H9 (cell line): ENCODE data around the gene CEP120. TPM values are rescaled to one million over a fixed set of nuclear protein-coding genes. Genes with fewer than 3 reads are reported as not detected.

Experiments
- DNase-seq: peaks from one replicate; pipeline ENCODE4 v3.0.0-alpha.2; 2017
- H2AFZ ChIP-seq: one replicate; pipeline ENCODE4 v1.6.1; 2013; ENCODE audit warnings: mild to moderate bottlenecking, low read length, control low read depth, moderate library complexity
- H2AK5ac ChIP-seq: 2 replicates; pipeline ENCODE4 v1.6.1; 2013; ENCODE audit warnings: low read length, control low read depth, mixed read lengths; ENCODE audit not compliant: insufficient read length
- H2BK120ac ChIP-seq: one replicate; pipeline ENCODE4 v1.6.1; 2013; ENCODE audit warnings: low read depth, mild to moderate bottlenecking, low read length, control low read depth, inconsistent platforms; ENCODE audit not compliant: poor library complexity, severe bottlenecking
- H2BK12ac ChIP-seq: 2 replicates; pipeline ENCODE4 v1.6.1; 2013; ENCODE audit warnings: low read length, control low read depth, mixed read lengths, low read depth; ENCODE audit not compliant: insufficient read length
- H2BK15ac ChIP-seq: 2 replicates; pipeline ENCODE4 v1.6.1; 2013; ENCODE audit warnings: low read depth, low read length, control low read depth
- H2BK20ac ChIP-seq: one replicate; pipeline ENCODE4 v1.6.1; 2013; ENCODE audit warnings: low read depth, mild to moderate bottlenecking, low read length, control low read depth, inconsistent platforms; ENCODE audit not compliant: poor library complexity, severe bottlenecking
- H2BK5ac ChIP-seq: 2 replicates; pipeline ENCODE4 v1.6.1; 2013; ENCODE audit warnings: low read length, control low read depth, mixed read lengths; ENCODE audit not compliant: insufficient read length
- H3K14ac ChIP-seq: 2 replicates; pipeline ENCODE4 v1.6.1; 2013; ENCODE audit warnings: low read length, control low read depth; ENCODE audit not compliant: insufficient read depth
- H3K18ac ChIP-seq: 2 replicates; pipeline ENCODE4 v1.6.1; 2013; ENCODE audit warnings: low read depth, mild to moderate bottlenecking, mixed read lengths, low read length, control low read depth; ENCODE audit not compliant: insufficient read length
- H3K23ac ChIP-seq: 2 replicates; pipeline ENCODE4 v1.6.1; 2013; ENCODE audit warnings: low read length, control low read depth, mixed read lengths, low read depth; ENCODE audit not compliant: insufficient read length
- H3K23me2 ChIP-seq: 2 replicates; pipeline ENCODE4 v1.6.1; 2013; ENCODE audit warnings: low read depth, mild to moderate bottlenecking, mixed read lengths, low read length, control low read depth; ENCODE audit not compliant: insufficient read length, poor library complexity, severe bottlenecking
- H3K27ac ChIP-seq: 2 replicates; pipeline ENCODE4 v1.5.1; 2013; ENCODE audit warnings: low read length, control low read depth, mixed read lengths, low read depth; ENCODE audit not compliant: insufficient read length
- H3K27me3 ChIP-seq: 2 replicates; pipeline ENCODE4 v1.6.1; 2013; ENCODE audit warnings: low read length, control low read depth, inconsistent platforms; ENCODE audit not compliant: insufficient read depth
- H3K4ac ChIP-seq: 2 replicates; pipeline ENCODE4 v1.6.1; 2013; ENCODE audit warnings: low read depth, mild to moderate bottlenecking, control low read depth, inconsistent platforms, low read length, moderate library complexity
- H3K4me1 ChIP-seq: 2 replicates; pipeline ENCODE4 v1.6.1; 2013; ENCODE audit warnings: low read length, control low read depth, inconsistent platforms; ENCODE audit not compliant: insufficient read depth
- H3K4me2 ChIP-seq: 2 replicates; pipeline ENCODE4 v1.6.1; 2013; ENCODE audit warnings: low read length, control low read depth, mixed read lengths; ENCODE audit not compliant: insufficient read length, insufficient read depth
- H3K56ac ChIP-seq: 2 replicates; pipeline ENCODE4 v1.6.1; 2013; ENCODE audit warnings: low read depth, mild to moderate bottlenecking, mixed read lengths, low read length, control low read depth; ENCODE audit not compliant: insufficient read length
- H3K79me1 ChIP-seq: 2 replicates; pipeline ENCODE4 v1.6.1; 2013; ENCODE audit warnings: low read depth, mild to moderate bottlenecking, moderate library complexity, low read length, control low read depth, inconsistent platforms; ENCODE audit not compliant: insufficient read depth, poor library complexity, severe bottlenecking
- H3K79me2 ChIP-seq: 2 replicates; pipeline ENCODE4 v1.6.1; 2013; ENCODE audit warnings: low read length, control low read depth, inconsistent platforms; ENCODE audit not compliant: insufficient read depth
- H3K9ac ChIP-seq: 2 replicates; pipeline ENCODE4 v1.6.1; 2013; ENCODE audit warnings: low read length, control low read depth, mixed read lengths; ENCODE audit not compliant: insufficient read length; ENCODE audit errors: extremely low read depth
- H3K9me3 ChIP-seq: one replicate; pipeline ENCODE4 v1.6.1; 2013; ENCODE audit warnings: low read depth, low read length, inconsistent platforms; ENCODE audit not compliant: control insufficient read depth
- H3T11ph ChIP-seq: one replicate; pipeline ENCODE4 v1.6.1; 2013; ENCODE audit warnings: mild to moderate bottlenecking, low read length, control low read depth, inconsistent platforms
- H4K20me1 ChIP-seq: one replicate; pipeline ENCODE4 v1.6.1; 2013; ENCODE audit not compliant: control insufficient read depth, insufficient read length, insufficient read depth
- H4K5ac ChIP-seq: 2 replicates; pipeline ENCODE4 v1.6.1; 2013; ENCODE audit warnings: low read depth, mild to moderate bottlenecking, mixed read lengths, low read length, control low read depth; ENCODE audit not compliant: insufficient read length
- H4K8ac ChIP-seq: replicated peaks from 2 replicates; pipeline ENCODE4 v1.6.1; 2013; ENCODE audit warnings: low read length, control low read depth, mixed read lengths, low read depth; ENCODE audit not compliant: insufficient read length
- H4K91ac ChIP-seq: 2 replicates; pipeline ENCODE4 v1.6.1; 2013; ENCODE audit warnings: low read depth, mild to moderate bottlenecking, moderate library complexity, mixed read lengths, low read length, control low read depth; ENCODE audit not compliant: insufficient read length
- H3K27ac Mint-ChIP-seq, 3 experiments: 2 replicates in 2 of 3; 3 replicates in 1 of 3; pipeline ENCODE4 v1.8.0; 2020 to 2021; ENCODE audit warnings: mixed read lengths in 3 of 3, mild to moderate bottlenecking in 1 of 3, moderate library complexity in 1 of 3
- H3K27me3 Mint-ChIP-seq: 2 replicates; pipeline ENCODE4 v1.8.0; 2021; ENCODE audit warnings: low read depth, mild to moderate bottlenecking, moderate library complexity, mixed read lengths
- H3K36me3 Mint-ChIP-seq, 3 experiments: 2 replicates in 2 of 3; 3 replicates in 1 of 3; pipeline ENCODE4 v1.8.0; 2020 to 2021; ENCODE audit warnings: low read depth in 3 of 3, mixed read lengths in 3 of 3; ENCODE audit not compliant: insufficient read depth in 1 of 3
- H3K4me1 Mint-ChIP-seq, 2 experiments: 2 replicates each; pipeline ENCODE4 v1.8.0; 2020; ENCODE audit warnings: mixed read lengths in 2 of 2
- H3K4me3 Mint-ChIP-seq, 2 experiments: 2 replicates in 1 of 2; 3 replicates in 1 of 2; pipeline ENCODE4 v1.8.0; 2020 to 2021; ENCODE audit warnings: mild to moderate bottlenecking in 2 of 2, mixed read lengths in 2 of 2, moderate library complexity in 1 of 2
- H3K9me3 Mint-ChIP-seq, 2 experiments: 2 replicates in 1 of 2; 3 replicates in 1 of 2; pipeline ENCODE4 v1.8.0; 2020; ENCODE audit warnings: mild to moderate bottlenecking in 2 of 2, mixed read lengths in 2 of 2, moderate library complexity in 1 of 2
- CTCF ChIP-seq: fragments of 200-600 bp; sonication (generic); conservative IDR thresholded peaks from 3 replicates; pipeline ENCODE4 v1.8.0; 2021; ENCODE audit warnings: antibody characterized with exemption, mild to moderate bottlenecking
- WGBS: extraction: QIAGEN DNeasy Blood & Tissue Kit; methylation state at CpG from one replicate; pipeline ENCODE4 v1.1.7; 2013; ENCODE audit warnings: missing lambda C conversion rate, low lambda C conversion rate, mixed read lengths; ENCODE audit not compliant: insufficient read length; ENCODE audit errors: extremely low coverage; 5-methylcytosine and 5-hydroxymethylcytosine counted together
- total RNA-seq: library from RNA; stranded (reverse); gene quantifications from 2 replicates; pipeline ENCODE4 v1.2.1, GENCODE V29; 2021

The CEP120 gene
- total RNA-seq, 1 experiment from 2014 or later = 22.5 TPM

DNA sequence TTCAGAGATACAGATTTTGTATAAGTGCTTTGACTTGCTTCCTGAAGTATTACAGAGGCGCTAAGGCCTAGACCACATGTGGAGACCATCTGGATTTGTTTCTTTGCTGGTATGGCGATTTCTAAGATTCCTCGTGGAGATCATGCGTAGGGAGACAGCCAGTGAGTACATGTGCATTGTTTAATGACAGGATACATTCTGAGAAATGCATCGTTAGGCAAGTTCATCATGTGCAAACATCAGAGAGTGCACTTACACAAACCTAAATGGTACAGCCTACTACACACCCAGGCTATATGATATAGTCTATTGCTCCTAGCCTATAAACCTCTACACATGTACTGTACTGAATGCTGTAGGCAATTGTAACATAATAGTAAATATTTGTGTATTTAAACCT, 16.5 kb upstream of the CEP120 start:
- Histone ChIP-seq H4K91ac (no peak overlapping the region), H3K56ac (no peak overlapping the region), H3K9ac (no peak overlapping the region), H4K8ac (no peak overlapping the region), H3K18ac (no peak overlapping the region), H3K79me2 (no peaks in the 10 kb centered on the region; the same call in 1 of the 2 replicates), H3K79me1 (no peaks in the 10 kb centered on the region), H2BK20ac (no peak overlapping the region), H3K27me3 (no peaks in the 10 kb centered on the region), H3K4ac (no peak overlapping the region), H3K4me2 (no peak overlapping the region), H3K4me1 (no peaks in the 10 kb centered on the region), H3K23ac (no peak overlapping the region), H2AK5ac (no peak overlapping the region), H4K5ac (no peak overlapping the region), H3K27ac (no peak overlapping the region), H4K20me1 (no peaks in the 10 kb centered on the region), H2BK12ac (no peak overlapping the region), H2BK120ac (no peak overlapping the region), H3K9me3 (no peaks in the 10 kb centered on the region), H2BK5ac (no peak overlapping the region), H3K14ac (no peak overlapping the region), H3K23me2 (no peaks in the 10 kb centered on the region), H2BK15ac (no peak overlapping the region), H2AFZ (no peak overlapping the region), H3T11ph (no peak overlapping the region)
- TF ChIP-seq CTCF = no peak
- no peaks in the 10 kb centered on the region for H3K9me3 Mint-ChIP-seq
- H3K4me1 Mint-ChIP-seq = peaks cover 11 to 13% of the 10 kb centered on the region in 2 experiments
- WGBS = no CpG with 5 or more reads among the region's 5 CpGs
- H3K27me3 Mint-ChIP-seq = no peaks in the 10 kb centered on the region
- DNase-seq = no peak
- no peaks in the 10 kb centered on the region for H3K36me3 Mint-ChIP-seq
- H3K4me3 Mint-ChIP-seq = no peak overlapping the region
- H3K27ac Mint-ChIP-seq = no peak overlapping the region
